Stimulated activated CD4-positive, alpha-beta T cell treated with anti-CD3 and anti-CD28 coated beads, TNF-alpha, amount 100 ng/mL, for 4 hours (primary cell): ENCODE results near the gene GFI1B.
A peak's percentile ranks its signal among the peaks of the same experiment; 100 is the strongest.
"Not testable (repeated sequence)": the region's sequence is repeated elsewhere in the genome, so short reads cannot be mapped to it uniquely, and the experiment has no call there.

Experiments
- DNase-seq, 3 experiments: peaks; one replicate each; pipeline ENCODE4 v3.0.0-alpha.2; 2020; ENCODE audit warnings: low read depth in 3 of 3

Gene GFI1B

DNA sequence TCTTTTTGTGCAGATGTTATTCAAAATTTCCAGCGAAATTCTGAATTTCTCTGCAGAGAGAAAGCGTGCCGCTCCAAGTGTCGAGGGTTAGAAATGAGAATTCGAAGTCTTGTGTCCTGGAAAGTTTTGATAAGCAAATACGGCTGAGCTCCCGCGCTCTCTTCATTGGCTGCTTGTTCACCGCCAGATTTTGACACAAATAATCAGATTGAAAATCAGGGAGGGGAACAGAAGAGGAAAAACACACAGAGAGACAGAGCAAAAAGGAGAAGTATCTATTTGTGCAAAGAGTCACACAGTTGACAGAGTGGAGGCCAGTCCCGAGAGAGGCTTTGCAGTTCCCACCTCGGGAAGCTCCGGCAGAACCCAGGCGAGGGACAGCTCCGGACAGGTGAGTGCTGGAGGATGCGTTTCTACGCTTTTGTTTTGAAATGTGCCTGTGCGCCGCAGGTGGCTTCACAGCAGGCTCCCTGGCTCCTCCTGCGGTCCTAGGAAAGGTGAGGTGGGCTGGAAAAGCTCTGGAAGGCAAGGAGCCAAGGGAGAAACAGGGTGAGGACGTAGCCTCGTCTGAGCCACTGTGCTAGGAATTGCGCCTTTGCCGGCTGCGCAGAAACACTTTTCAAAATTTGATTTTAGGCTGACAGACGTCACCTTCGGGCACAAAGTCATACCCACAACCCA, at the start of gene GFI1B:
Gene GFI1B (plus strand): TSS at position 244 of the 681 bp plus-strand sequence. CDS start 7,985 bp downstream, outside the sequence.
- DNase-seq, result no peak

DNA sequence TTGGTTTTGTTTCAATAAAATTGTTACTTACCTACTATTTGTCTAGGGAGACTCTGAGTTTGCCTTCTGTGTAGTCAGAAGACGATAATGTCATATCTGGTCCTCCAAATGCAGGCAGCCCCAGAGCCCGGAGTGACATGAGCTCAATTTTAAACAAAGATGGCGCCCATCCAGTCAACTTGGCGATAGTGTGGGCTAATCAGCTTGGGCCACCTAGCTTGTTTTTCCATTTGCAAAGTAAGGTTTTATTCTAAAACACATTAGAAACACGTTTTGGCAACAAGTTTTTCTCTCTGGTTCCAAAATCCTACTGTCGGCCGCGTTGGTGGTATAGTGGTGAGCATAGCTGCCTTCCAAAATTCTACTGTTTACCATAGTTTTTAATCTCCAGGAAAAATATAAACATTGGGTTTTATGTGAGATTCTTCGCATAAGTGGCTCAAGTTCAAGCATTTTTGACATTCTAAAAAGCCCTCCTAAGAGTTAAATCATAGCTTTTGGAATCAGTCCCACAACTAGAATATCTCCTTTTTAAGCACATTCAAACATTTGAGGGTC, 47.2 kb upstream of the GFI1B start:
- no peak for DNase-seq

DNA sequence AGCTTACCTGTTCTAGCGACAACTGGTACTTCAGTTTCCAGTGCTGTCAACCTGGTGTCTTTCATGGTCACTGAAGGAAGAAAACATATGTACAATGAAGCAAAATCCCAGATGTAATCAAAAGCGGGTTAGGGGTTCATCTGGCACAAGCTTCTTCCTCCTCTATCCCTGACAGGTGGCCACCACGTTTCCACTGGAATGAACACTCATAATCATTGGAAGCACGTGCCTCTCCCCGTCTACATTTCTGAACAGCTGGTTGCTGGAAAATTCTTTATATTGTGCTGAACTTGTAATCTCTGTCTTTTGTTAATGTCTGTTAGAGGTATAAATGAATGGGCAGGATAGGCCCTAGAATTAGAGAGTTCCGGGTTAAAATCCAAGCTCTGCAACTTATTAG, 43.5 kb upstream of the GFI1B start:
- no peak for DNase-seq

DNA sequence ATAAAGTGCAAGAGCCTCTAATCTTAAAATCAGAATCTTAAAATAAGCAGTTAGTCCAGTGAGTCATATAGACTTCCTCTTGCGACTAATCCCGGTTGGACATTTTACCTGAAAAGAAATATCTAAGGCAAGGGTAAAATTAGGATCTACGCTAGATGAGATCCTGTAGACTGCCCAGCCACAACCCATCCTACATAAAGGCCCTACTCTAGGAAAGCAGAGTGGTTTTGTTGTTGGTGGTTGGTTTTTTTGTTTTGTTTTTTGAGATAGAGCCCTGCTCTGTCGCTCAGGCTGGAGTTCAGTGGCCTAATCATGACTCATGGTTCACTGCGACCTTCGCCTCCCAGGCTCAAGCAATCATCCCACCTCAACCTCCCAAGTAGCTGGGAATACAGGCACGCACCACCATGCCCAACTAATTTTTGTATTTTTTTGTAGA, 41.0 kb upstream of the GFI1B start:
- no peak for DNase-seq

DNA sequence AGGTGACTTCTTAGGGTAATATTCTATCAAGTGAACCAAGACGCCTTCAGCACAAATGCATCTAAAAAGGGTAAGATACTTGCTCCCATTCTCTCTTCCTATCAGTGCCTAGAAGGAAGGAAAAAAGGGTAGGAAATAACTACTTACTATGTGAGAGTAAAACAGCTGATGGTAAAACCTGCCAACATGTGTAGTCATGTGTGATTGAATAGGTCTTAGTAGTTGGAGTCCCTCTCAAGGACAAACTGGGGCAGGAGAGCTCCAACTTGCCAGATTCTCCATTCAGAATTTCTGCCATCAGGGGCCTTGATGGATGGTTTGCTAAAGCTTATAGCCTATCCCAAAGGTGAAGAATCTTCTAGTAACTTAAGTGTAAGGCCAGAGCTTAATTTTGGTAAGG, 39.3 kb upstream of the GFI1B start:
- no peak for DNase-seq

DNA sequence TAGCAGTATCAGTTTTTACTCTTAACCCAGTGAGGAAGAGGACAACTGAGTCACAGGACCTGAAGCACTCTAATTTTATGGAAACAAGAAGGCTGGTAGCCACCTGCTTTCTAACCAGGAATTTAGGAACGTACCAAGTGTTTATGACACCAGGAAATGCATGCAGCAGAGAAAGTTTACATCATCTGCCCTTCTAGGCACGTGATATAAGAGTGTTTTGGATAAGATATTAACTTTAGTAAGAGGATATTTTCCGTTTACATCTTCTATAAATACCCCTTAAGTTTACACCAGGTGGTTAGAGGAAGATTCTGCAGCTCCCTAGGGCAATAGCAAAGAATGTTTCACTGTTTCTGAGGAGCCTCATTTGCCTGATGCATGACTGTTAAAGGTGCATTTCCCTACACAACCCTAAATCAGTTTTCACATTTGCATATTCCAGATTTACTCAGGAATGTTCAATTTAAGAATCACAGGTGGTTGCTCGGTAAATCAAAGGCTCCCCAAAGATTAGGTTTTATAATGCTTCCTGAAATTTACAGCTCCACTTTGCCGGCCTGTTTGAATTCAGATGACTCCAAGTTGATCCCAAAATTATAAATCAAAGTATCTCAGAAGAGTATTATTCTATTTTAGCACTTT, 35.8 kb upstream of the GFI1B start:
- DNase-seq, result no peak

DNA sequence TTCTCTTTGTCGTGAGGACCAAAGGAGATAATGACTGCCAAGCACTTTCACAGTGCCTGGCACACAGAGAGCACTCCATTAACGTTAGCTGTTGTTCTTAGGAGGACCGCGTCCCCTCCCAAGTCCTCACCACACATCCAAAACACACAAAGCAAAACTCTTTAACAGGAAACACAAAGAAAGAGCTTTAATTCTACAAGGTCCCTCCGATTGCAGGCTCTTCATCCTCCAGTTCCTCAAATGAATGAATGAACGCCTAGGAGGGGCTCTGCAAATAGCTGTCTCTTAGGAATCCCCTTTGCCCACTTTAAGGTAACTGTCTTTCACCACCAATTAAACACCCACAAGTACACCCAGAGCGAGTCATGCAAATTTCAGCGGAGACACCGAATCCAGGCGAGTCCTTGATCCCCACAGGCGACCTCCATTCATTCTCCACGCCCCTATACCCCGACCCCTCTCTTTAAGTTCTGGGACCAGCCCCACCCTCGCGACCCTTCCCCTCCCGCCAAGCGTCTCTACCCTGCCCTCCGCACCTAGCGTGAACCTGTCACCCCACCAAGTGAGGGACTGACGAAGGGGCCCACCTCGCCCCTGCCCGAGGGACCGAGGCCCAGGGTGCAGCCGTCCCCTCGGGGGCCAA, 34.7 kb upstream of the GFI1B start:
- DNase-seq, result no peak

DNA sequence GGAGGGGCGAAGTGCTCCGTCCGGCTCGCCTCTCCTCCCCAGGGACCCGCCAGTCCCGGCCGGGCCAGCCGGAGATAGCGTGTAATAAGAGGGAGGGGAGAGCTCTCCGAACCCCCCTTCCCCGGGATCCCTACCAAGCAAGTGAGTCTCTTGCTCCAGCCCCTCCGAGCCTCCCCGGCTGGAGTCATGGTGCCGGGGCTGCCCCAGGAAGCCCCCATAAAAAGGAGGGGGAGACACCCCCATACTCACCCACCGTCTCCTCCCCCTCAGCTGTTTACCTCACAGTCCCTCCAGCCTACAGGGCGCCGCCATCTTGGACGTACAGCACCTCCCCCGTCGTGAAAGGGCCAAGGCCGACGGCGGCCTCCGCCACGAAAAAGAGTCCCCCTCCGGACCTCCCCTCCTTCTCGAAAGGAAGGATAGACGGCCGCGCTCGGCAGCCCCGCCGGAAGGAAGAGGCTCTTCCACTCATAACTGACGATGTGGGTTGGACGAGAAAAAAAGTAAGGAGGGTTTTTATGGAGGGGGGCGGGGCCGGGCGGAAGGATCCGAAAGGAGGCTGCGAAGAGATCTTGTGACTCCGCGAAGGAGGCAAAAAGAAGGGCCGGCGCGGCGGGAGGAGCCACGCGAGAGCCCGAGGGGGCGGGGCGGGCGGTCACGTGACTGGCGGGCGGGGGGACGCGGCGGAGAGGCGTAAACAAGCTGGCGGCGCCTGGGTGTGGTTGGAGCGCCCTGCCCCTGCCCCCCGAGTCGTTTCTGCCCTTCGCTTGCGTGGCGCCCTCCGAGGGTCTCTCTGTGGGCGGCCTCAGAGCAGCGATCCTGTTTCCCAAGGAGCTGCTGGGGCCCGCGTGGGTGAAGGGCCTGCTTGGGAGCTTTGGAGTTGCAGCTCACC, 34.0 kb upstream of the GFI1B start, which contains the start of gene TSC1:
Gene TSC1 (minus strand): TSS at position 323 of the 892 bp plus-strand sequence. CDS start 15,744 bp downstream, outside the sequence.
- DNase-seq, result peak; percentile 95 to 98 (median 98)

DNA sequence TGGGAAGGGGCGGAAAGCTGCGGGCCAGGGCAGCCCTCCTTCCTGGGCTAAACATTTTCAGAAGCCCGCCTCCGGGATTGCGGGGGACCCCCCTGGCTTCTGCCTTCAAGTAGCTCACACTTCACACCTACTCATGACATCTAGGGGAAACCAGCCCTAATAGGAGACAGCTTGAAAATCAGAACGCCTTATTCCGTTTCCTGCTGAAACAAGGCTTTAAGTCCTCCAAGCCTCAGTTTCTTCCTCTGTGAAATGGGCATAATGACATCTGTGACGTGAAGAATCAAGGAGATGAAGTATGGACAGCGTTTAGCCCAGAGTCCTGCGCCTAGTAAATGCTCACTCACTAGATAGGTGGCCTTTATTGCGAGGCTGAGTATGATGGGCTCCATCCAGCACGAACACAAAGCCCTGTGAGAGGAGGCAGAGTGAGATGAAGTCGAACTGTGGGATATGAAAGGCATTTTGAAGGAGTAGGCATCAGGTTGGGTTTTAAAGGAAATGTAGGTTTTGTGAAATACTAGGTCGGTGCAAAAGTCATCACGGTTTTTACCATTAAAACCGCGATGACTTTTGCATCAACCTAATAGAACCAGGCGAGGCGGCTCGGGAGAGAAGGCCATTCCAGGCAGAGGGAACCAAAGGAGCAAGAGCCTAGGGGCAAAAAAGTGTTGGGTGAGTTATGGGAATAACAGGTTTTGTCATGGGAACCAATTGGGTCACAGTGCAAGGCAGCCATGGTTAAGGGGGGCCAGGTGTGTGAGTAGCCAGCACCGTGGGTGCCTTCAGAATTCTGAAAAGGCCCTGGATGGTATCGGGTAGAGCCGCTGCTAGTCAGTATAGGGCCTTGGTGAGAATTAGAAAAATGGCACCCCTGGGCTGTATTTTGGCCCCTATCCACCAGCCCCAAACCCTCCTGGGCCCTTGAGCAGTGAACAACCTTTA, 33.0 kb upstream of the GFI1B start:
- no peak for DNase-seq

DNA sequence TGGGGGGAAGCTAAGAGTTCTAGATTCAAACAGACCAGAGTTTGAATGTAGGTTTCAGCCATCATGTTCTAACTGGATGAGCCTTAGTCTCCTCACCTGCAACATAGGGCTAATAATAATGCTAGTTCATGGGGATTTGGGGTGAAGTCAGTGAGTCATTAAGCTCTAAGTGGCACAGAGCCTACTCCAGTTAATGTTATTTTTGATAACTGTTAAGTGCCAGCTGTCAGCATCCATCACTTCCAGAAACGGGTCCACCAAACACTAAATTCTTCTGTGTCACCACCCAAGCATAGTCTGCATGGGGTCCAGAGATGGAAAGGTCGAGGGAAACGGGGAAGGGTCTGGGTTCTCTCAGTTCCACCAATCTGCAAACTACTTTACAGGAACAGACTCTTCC, 32.3 kb upstream of the GFI1B start:
- no peak for DNase-seq

DNA sequence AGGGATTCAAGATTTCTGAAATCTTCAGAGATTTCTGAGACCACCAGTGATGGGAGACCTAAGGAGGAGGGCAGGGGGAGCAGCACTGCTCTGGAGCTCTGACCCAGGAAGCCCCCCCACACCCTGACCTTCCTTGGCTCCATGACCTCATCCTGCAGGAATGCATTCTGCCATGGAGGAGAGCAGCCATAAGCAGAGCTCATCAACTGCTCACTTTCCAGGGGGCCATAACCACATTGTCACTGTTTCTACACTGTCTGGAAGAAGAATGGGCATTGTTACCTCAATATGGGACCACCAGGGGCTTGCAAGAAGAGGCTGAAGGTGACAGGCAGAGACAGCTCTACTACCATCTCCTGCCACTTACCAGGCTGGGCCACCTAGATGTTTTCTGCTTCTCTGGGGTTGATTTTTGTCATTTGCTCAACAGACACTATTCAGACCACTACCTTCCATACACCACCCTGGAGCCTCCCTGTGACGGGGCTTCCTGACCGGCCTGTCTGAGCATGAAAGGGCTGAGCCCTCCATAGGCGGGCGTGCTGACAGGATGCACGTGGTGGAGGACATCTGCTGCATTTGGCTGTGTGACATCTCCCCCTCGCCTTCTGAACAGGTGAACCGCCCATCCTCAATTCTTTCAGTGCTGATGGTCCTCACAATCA, 31.7 kb upstream of the GFI1B start:
- no peak for DNase-seq

DNA sequence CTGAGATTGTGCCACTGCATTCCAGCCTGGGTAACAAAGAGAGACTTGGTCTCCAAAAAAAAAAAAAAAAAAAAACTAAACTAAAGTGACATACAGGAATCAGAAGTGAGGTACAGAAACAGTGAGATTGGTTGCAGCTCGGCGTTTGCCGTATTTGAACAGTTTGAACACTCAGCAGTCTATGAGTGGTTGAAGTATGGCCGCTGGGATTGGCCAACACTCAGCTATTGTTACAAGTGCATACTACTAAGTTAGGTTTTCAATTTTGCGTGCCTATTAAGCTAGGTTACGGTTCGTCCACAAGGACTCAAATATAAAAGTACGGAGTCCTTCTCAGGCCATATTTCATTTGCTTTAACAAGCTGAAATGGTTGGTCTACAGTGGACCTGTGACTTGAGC, 30.7 kb upstream of the GFI1B start:
- no peak for DNase-seq

DNA sequence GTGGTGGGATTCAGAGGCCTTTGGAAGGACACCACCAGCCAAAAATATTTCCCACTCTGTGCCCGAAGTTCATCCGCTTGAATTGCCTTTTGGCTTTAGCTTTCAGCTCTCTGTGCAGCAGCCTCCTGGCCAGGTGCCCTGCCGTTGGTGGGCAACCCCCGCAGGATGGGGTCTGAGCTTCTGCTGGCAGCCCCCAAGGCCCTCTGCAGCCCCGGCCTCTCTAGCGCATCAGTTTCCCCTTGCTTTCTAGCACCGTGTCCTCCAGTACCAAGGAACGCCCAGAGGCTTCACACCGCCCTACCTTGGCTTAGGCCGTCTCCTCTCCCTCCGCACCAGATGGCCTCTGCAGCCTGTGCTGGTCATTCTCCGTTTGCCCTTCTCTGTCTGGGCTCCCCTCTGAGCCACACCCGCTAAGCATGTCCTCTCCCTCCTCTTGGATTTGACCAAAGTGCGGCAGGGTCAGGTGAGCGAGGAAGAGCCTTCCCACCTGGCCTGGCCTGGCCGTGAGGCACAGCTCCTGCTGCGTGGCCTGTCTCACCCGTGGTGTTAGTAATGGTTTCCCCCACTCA, 29.9 kb upstream of the GFI1B start:
- no peak for DNase-seq

DNA sequence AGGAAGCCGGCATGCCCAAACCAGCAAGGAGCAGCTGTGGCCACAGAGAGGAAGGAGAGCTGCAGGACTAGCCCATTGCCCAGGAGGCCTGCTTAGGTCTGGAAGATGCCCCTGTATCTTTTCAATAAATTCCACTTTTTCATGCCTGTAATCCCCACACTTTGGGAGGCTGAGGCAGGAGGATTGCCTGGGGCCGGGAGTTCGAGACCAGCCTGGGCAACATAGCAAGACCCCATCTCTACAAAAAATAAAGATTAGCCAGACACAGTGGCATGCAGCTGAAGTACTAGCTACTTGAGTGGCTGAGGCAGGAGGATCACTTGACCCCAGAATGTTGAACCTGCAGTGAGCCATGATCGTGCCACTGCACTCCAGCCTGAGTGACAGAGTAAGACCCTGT, 28.8 kb upstream of the GFI1B start:
- no peak for DNase-seq

DNA sequence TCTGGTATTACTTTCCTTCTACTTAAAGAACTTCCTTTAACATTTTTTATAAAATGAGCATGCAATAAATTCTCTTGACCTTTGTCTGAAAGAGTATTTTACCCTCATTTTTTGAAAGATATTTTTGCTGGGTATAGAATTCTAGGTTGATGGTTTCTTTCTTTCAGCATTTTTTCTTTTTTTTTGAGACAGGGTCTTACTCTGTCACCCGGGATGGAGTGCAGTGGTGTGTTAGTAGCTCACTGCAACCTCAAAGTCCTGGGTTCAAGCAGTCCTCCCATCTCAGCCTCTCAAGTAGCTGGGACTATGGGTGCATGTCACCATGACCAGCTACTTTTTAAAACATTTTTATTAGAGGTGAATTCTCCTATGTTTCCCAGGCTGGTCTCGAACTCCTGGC, 23.4 kb upstream of the GFI1B start:
- DNase-seq, result no peak

DNA sequence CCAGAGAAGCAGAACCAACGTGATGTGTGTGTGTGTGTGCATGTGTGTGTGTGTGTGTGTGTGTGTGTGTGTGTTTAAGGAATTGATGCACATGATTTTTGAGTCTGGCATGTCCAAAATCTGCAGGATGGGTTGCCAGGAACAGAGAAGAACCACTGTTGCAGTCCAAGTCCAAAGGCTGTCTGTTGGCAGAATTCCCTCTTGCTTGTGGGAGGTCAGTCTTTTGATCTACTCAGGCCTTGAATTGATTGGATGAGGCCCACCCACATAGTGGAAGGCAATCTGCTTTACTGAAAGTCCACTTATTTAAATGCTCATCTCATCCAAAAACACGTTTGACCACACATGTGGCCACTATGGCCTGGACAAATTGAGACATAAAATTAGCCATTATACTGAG, 22.7 kb upstream of the GFI1B start:
- DNase-seq, result no peak

DNA sequence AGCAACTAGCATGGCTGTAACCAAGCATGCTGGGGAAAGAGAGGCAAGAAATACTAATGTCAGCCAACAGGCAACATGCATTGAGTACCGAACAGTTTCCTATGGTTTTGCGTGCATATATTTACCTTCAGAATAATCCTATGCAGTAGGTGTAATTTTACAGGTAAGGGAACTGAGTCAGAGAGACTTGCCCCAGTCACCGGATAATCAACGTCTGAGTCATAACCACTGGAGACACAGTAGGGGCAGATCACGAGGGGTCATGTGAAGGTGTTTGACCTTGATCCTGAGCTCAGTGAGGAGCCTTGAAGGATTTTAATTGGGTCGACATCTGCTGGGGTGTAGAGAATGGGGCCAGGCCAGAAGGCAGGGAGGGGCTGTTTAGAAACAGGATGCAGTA, 20.7 kb upstream of the GFI1B start:
- no peak for DNase-seq

DNA sequence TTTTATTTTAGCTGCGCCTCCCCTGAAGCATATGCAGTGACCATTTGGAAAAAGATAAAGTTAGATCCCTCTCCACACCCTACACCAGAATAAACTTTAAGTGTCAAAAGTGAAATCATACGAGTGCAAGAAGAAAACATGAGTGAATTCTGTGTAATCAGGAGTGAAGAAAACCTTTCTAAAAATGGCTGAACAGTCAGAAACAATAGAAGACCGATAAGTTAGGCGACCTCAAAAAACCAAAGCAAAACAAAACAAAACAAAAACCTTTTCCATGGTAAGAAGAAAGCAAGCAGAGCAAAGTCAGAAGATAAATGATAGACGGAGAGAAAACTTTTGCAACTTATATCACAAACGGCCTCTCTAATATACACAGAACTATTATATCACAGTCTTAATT, 17.5 kb upstream of the GFI1B start:
- DNase-seq, result no peak

DNA sequence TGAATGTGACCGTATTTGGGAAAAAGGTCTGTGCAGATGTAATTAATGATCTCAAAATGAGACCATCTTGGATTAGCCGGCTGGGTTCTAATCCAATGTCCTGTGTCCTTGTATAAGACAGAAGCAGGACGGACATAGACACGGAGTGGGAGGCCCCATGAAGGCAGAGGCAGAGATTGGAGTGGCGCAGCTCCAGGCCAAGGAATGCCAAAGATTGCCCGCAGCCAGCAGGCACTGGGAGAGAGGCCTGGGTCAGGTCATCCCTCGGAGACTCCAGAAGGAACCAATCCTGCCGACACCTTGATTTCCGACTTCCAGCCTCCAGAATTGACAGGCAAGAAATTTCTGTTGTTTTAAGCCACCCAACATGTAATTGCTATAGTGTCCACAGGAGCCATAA, 13.0 kb upstream of the GFI1B start:
- no peak for DNase-seq

DNA sequence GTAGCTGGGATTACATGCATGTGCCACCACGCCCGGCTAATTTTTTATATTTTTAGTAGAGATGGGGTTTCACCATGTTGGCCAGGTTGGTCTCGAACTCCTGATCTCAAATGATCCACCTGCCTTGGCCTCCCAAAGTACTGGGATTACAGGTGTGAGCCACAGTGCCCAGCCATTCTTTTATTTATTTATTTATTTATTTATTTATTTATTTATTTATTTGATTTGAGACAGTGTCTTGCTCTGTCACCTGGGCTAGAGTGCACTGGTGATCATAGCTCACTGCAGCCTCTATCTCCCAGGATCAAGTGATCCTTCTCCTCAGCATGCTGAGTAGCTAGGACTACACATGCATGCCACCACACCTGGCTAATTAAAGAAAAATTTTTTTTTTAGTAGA, 10.6 kb upstream of the GFI1B start:
- DNase-seq, result not testable (repeated sequence)
